ENCODE data around the gene UBE2K. TPM values are rescaled to one million over a fixed set of nuclear protein-coding genes. Genes with fewer than 3 reads are reported as not detected.
"Not testable (repeated sequence)": the region's sequence is repeated elsewhere in the genome, so short reads cannot be mapped to it uniquely, and the experiment has no call there.

The UBE2K gene
- total RNA-seq, 2 donors from 2014 or later, result 70.8 to 78.8 TPM

GRCh38 chr4:39675681-39676080, 22.3 kb upstream of the UBE2K start:
- not testable (repeated sequence) for H3K36me3 Mint-ChIP-seq; DNase-seq (ENCODE audit: low spot score in 2 of 2); H3K9me3 Mint-ChIP-seq; H3K27ac Mint-ChIP-seq; ATAC-seq

DNA sequence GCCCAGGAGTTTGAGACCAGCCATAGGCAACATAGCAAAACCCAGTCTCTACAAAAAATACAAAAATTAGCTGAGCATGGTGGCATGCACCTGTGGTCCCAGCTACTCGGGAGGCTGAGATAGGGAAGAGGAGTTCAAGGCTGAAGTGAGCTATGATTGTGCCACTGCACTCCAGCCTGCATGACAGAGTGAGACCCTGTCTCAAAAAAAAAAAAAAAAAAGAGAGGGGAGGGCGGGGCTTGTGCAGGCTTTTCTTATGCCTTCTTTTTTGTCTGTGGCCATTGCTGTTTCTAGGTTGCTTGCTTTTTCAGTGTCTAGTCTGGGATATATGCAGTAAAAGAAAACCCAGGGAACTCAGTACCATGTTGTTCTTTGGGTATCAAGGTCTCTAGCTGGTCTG, 16.9 kb upstream of the UBE2K start:
- ATAC-seq, H3K9me3 Mint-ChIP-seq, H3K36me3 Mint-ChIP-seq: not testable (repeated sequence)

DNA sequence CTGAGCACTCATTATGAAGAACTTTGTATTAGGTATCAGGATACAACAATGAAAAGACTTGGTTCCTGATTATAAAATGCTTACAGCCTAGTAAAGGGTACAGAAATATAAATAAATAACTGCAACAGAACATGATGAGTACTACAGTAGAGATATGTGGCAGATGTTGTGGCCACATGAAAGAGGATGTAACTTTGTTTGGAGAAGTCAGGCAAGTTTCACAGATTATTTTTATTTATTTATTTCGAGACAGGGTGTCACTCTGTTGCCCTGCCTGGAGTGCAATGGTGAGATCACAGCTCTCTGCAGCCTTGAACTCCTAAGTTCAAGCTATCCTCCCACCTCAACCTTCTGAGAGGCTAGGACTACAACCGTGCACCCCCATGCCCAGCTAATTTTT, 15.8 kb upstream of the UBE2K start:
- ATAC-seq, result no peak

More for the DNA sequence above, 16.9 kb upstream of the UBE2K start:
- not testable (repeated sequence) for H3K27ac Mint-ChIP-seq; DNase-seq (ENCODE audit: low spot score in 2 of 2)

GRCh38 chr4:39685990-39686389, 11.9 kb upstream of the UBE2K start:
- no peaks in the 10 kb centered on the region for H3K9me3 Mint-ChIP-seq
- no peak overlapping the region for H3K27ac Mint-ChIP-seq
- no peak for DNase-seq (ENCODE audit: low spot score in 2 of 2)
- no peak for ATAC-seq
- no peaks in the 10 kb centered on the region for H3K36me3 Mint-ChIP-seq

More for the DNA sequence above, 15.8 kb upstream of the UBE2K start:
- no peak overlapping the region for H3K27ac Mint-ChIP-seq
- DNase-seq (ENCODE audit: low spot score in 2 of 2), result no peak
- H3K36me3 Mint-ChIP-seq, result no peaks in the 10 kb centered on the region
- no peaks in the 10 kb centered on the region for H3K9me3 Mint-ChIP-seq

DNA sequence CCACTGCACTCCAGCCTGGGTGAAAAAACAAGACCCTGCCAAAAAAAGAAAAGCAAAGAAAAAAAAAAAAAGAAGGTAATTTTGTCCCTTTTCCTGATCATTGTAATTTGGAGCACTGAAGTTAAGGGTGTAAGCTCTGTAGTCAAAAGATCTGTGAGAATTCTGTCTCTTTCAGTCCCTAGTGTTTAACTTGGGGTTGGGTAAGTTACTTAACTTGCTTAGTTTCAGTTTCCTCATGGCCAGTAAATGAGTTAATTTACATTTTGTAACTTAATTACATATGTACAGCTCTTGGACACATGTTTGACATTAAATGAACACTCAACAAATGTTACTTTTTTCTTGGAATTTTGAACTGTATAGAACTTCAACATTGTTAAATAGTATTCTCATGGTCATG, 10.9 kb upstream of the UBE2K start:
- Mint-ChIP-seq H3K36me3 (no peaks in the 10 kb centered on the region), H3K9me3 (no peaks in the 10 kb centered on the region), H3K27ac (no peak overlapping the region)
- no peak for DNase-seq (ENCODE audit: low spot score in 2 of 2)
- no peak for ATAC-seq

DNA sequence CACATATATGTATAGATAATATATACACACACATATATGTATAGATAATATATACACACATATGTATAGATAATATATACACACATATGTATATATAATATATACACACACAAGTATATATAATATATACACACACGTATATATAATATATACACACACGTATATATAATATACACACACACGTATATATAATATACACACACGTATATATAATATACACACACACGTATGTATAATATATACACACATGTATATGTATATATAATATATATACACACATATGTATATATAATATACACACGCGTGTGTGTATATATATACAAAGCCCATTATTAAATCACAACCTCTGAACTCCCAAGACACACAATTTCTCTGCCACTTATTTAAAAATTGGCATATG, 8.0 kb upstream of the UBE2K start:
- Mint-ChIP-seq H3K27ac (no peak overlapping the region), H3K36me3 (no peaks in the 10 kb centered on the region), H3K9me3 (no peaks in the 10 kb centered on the region)
- no peak for ATAC-seq
- no peak for DNase-seq (ENCODE audit: low spot score in 2 of 2)

GRCh38 chr4:39698424-39699009, 581 bp downstream of the UBE2K start:
- DNase-seq (ENCODE audit: low spot score in 2 of 2), result peak in 1 of 2 donors; percentile 48
- peaks cover 10 to 16% of the 10 kb centered on the region in 2 donors for H3K36me3 Mint-ChIP-seq
- H3K27ac Mint-ChIP-seq, result peak overlapping the region; percentile 96 to 98
- ATAC-seq, result peak; percentile 33 to 37
- H3K9me3 Mint-ChIP-seq, result no peaks in the 10 kb centered on the region

- no peaks in the 10 kb centered on the region for H3K9me3 Mint-ChIP-seq
- DNase-seq (ENCODE audit: low spot score in 2 of 2) (no peak), ATAC-seq (peak; percentile 15 to 18)
- H3K36me3 Mint-ChIP-seq, result peaks cover 10 to 16% of the 10 kb centered on the region in 2 donors
- peak overlapping the region; percentile 96 to 98 for H3K27ac Mint-ChIP-seq
These were observed 1.9 kb downstream of the UBE2K start for GRCh38 chr4:39699687-39700409.

GRCh38 chr4:39700554-39700953, 2.6 kb downstream of the UBE2K start:
- H3K27ac Mint-ChIP-seq, result no peak overlapping the region
- H3K9me3 Mint-ChIP-seq, result no peaks in the 10 kb centered on the region
- peaks cover 10 to 16% of the 10 kb centered on the region in 2 donors for H3K36me3 Mint-ChIP-seq
- DNase-seq (ENCODE audit: low spot score in 2 of 2) (no peak), ATAC-seq (no peak)

DNA sequence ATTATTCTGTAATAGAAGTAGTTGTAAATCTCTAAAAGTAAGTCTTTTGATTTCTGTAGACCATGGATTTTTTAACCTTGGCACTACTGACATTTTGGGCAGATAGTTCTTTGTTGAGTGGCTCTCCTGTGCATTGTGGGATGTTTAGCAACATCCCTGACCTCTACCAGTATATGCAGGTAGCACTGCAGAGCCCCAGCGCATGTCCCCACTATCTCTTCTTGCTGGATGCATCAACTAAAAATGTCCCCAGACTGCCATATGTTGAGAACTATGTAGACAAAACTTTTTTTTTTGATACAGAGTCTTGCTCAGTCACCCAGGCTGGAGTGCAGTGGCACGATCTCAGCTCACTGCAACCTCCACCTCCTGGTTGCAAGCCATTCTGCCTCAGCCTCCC, 4.8 kb downstream of the UBE2K start:
- no peak for ATAC-seq
- Mint-ChIP-seq H3K9me3 (no peaks in the 10 kb centered on the region), H3K36me3 (peaks cover 9 to 16% of the 10 kb centered on the region in 2 donors), H3K27ac (no peak overlapping the region)
- no peak for DNase-seq (ENCODE audit: low spot score in 2 of 2)

GRCh38 chr4:39704789-39705188, 6.9 kb downstream of the UBE2K start:
- not testable (repeated sequence) for ATAC-seq, H3K9me3 Mint-ChIP-seq, H3K36me3 Mint-ChIP-seq, H3K27ac Mint-ChIP-seq
- peak in 1 of 2 donors; percentile 43 for DNase-seq (ENCODE audit: low spot score in 2 of 2)

- Mint-ChIP-seq H3K9me3 (no peaks in the 10 kb centered on the region), H3K27ac (no peak overlapping the region), H3K36me3 (no peaks in the 10 kb centered on the region)
- DNase-seq (ENCODE audit: low spot score in 2 of 2) (peak in 1 of 2 donors; percentile 30), ATAC-seq (peak in 1 of 2 donors; percentile 34)
These were observed 8.4 kb downstream of the UBE2K start for GRCh38 chr4:39706334-39706733.

DNA sequence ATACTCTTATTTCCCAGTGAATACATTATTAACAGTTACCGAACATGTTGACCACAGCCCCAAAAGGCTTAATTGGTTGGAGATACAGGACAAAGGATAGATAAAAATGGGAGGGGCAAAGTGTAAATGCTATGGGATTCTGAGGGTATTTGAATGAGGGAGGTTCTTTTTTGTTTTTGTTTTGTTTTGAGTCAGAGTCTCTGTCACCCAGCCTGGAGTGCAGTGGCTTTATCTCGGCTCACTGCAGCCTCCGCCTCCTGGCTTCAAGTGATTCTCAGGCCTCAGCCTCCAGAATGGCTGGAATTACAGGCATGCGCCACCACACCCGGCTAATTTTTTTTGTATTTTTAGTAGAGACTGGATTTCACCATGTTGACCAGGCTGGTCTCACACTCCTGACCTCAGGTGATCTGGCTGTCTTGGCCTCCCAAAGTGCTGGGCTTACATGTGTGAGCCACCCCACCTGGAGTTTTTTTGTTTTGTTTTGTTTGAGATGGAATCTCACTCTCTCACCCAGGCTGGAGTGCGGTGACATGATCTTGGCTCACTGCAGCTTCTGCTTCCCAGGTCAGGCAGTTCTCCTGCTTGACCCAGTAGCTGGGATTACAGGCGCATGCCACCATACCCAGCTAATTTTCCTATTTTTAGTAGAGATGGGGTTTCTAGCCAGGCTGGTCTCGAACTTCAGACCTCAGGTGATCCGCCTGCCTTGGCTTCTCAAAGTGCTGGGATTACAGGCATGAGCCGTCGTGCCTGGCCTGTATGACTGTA, 9.0 kb downstream of the UBE2K start:
- ATAC-seq (peak; percentile 52 to 80), DNase-seq (ENCODE audit: low spot score in 2 of 2) (peak in 1 of 2 donors; percentile 3)
- peak overlapping the region in 1 of 2 donors; percentile 72 for H3K27ac Mint-ChIP-seq
- H3K9me3 Mint-ChIP-seq, result no peaks in the 10 kb centered on the region
- no peaks in the 10 kb centered on the region for H3K36me3 Mint-ChIP-seq

GRCh38 chr4:39710098-39710896, 12.4 kb downstream of the UBE2K start:
- no peaks in the 10 kb centered on the region for H3K36me3 Mint-ChIP-seq
- ATAC-seq (peak in 1 of 2 donors; percentile 41), DNase-seq (ENCODE audit: low spot score in 2 of 2) (no peak)
- H3K9me3 Mint-ChIP-seq, result no peaks in the 10 kb centered on the region
- H3K27ac Mint-ChIP-seq, result peak overlapping the region in 1 of 2 donors; percentile 45

DNA sequence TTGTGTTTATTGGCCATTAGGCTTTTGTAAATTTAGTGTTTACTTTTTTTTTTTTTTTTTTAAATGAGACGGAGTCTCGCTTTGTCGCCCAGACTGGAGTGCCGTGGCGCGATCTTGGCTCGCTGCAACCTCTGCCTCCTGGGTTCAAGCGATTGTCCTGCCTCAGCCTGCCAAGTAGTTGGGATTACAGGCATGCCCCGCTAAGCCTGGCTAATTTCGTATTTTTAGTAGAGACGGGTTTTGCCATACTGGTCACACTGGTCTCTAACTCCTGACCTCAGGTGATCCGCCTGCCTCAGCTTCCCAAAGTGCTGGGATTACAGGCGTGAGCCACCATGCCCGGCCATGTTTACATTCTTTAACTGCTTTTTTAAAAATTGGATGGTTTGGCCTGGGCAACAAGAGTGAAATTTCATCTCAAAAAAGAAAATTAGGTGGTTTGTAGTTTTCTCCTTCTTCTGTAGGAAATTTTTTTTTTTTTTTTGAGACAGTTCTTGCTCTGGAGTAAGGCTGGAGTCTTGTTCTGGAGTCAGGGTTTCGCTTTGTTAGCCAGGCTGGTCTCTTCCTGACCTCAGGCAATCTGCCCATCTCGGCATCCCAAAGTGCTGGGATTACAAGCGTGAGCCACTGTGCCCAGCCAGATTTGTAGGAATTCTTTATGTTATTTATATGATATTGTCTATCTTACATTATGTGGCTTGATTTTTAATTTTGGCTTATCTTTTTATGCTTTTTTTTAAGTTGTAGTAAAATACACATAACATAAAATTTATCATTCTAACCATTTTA, 15.1 kb downstream of the UBE2K start:
- Mint-ChIP-seq H3K36me3 (peaks cover 7 to 10% of the 10 kb centered on the region in 2 donors), H3K27ac (peak overlapping the region in 1 of 2 donors; percentile 13), H3K9me3 (no peaks in the 10 kb centered on the region)
- DNase-seq (ENCODE audit: low spot score in 2 of 2) (peak in 1 of 2 donors; percentile 42), ATAC-seq (no peak)

DNA sequence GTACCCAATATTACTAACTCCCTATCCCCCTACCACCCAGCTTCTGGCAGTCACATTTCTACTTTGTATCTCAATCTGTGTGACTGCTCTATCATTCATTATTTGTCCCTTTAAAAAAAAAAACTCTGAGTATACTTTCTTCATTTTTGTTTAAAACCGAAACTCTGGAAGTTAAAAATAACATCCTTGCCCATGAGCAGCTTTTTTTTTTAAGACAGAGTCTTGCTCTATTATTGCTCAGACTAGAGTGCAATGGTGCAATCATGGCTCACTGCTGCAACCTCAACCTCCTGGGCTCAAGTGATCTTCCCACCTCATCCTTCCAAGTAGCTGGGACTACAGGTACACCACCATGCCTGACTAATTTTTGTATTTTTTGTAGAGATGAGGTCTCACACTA, 15.8 kb downstream of the UBE2K start:
- ATAC-seq, result peak; percentile 34 to 48
- Mint-ChIP-seq H3K36me3 (peaks cover 8 to 11% of the 10 kb centered on the region in 2 donors), H3K27ac (peak overlapping the region in 1 of 2 donors; percentile 13), H3K9me3 (no peaks in the 10 kb centered on the region)
- no peak for DNase-seq (ENCODE audit: low spot score in 2 of 2)

Measured in activated naive CD4-positive, alpha-beta T cell treated with anti-CD3 and anti-CD28 coated beads, Interleukin-2, amount 50 U/mL, for 72 hours (primary cell).